T-cell (primary cell): ENCODE data around the gene NEK10. TPM values are rescaled to one million over a fixed set of nuclear protein-coding genes. Genes with fewer than 3 reads are reported as not detected.

Experiments used
- ATAC-seq, 4 experiments: fragments of 200-7000 bp in 3 of 4; fragments of 150-1000 bp in 1 of 4; cut with Tn5 transposase; replicated peaks in 1 of 4; 1 replicate in 3 of 4; 2 replicates in 1 of 4; pipeline ENCODE4 v1.10.0; 2021; ENCODE audit warnings: moderate library complexity in 3 of 4, mild to moderate bottlenecking in 2 of 4, moderate number of reproducible peaks in 1 of 4
- CTCF ChIA-PET, 2 donors: fragments of 300-600 bp; sonication (Branson Sonifier 250); formaldehyde crosslinking; loops; one replicate each; lab custom pipeline; 2022; ENCODE audit warnings: antibody characterized with exemption in 2 of 2; lab: Charles Lee
- POLR2A ChIA-PET, 2 donors: fragments of 300-600 bp; sonication (Branson Sonifier 250); formaldehyde crosslinking; loops; one replicate each; lab custom pipeline; 2022; ENCODE audit warnings: antibody characterized with exemption in 2 of 2; lab: Charles Lee
- DNase-seq, 35 experiments: peaks; one replicate each; pipeline versions ENCODE4 v3.0.0 to v3.0.0-alpha.2; 2013 to 2023
- H3K27ac ChIP-seq: one replicate; pipeline ENCODE4 v1.5.1; 2013; ENCODE audit warnings: low read length
- H3K27me3 ChIP-seq, 2 experiments: replicated peaks in 1 of 2; 1 replicate in 1 of 2; 2 replicates in 1 of 2; pipeline versions ENCODE4 v1.6.1 to v1.7.0; 2013; ENCODE audit warnings: low read length in 1 of 2, mixed read lengths in 1 of 2; ENCODE audit not compliant: control insufficient read depth in 2 of 2, insufficient read depth in 2 of 2; ENCODE audit errors: extremely low read depth in 1 of 2
- H3K36me3 ChIP-seq, 2 donors: 1 replicate in 1 of 2; 2 replicates in 1 of 2; pipeline versions ENCODE4 v1.6.1 to v1.7.0; 2013; ENCODE audit warnings: low read length in 1 of 2; ENCODE audit not compliant: control insufficient read depth in 2 of 2, insufficient read depth in 1 of 2; ENCODE audit errors: extremely low read depth in 1 of 2
- H3K4me1 ChIP-seq, 2 experiments: 1 replicate in 1 of 2; 2 replicates in 1 of 2; pipeline versions ENCODE4 v1.6.1 to v1.7.0; 2013; ENCODE audit warnings: low read length in 2 of 2, mixed read lengths in 1 of 2; ENCODE audit not compliant: insufficient read depth in 2 of 2, control insufficient read depth in 1 of 2; ENCODE audit errors: extremely low read depth in 1 of 2
- H3K4me3 ChIP-seq, 2 donors: 1 replicate in 1 of 2; 2 replicates in 1 of 2; pipeline versions ENCODE4 v1.5.1 to v1.7.0; 2013; ENCODE audit warnings: mild to moderate bottlenecking in 2 of 2, low read length in 1 of 2, moderate library complexity in 1 of 2; ENCODE audit not compliant: control insufficient read depth in 1 of 2; ENCODE audit errors: extremely low read depth in 1 of 2
- H3K9me3 ChIP-seq: 2 replicates; pipeline ENCODE4 v1.7.0; 2013
- H3K27ac Mint-ChIP-seq, 2 donors: one replicate each; pipeline ENCODE4 v1.8.0; 2020 to 2021; ENCODE audit warnings: mild to moderate bottlenecking in 2 of 2, mixed read lengths in 2 of 2
- H3K27me3 Mint-ChIP-seq, 2 donors: one replicate each; pipeline ENCODE4 v1.8.0; 2021 to 2022; ENCODE audit warnings: mixed read lengths in 2 of 2
- H3K36me3 Mint-ChIP-seq: one replicate; pipeline ENCODE4 v1.8.0; 2021; ENCODE audit warnings: mixed read lengths
- H3K4me1 Mint-ChIP-seq, 3 donors: one replicate each; pipeline ENCODE4 v1.8.0; 2020 to 2022; ENCODE audit warnings: mixed read lengths in 3 of 3, mild to moderate bottlenecking in 1 of 3
- H3K4me3 Mint-ChIP-seq, 3 donors: one replicate each; pipeline ENCODE4 v1.8.0; 2020 to 2022; ENCODE audit warnings: mild to moderate bottlenecking in 3 of 3, mixed read lengths in 3 of 3, moderate library complexity in 3 of 3
- H3K9me3 Mint-ChIP-seq, 3 donors: one replicate each; pipeline ENCODE4 v1.8.0; 2020 to 2022; ENCODE audit warnings: mixed read lengths in 3 of 3
- WGBS: methylation state at CpG from one replicate; pipeline ENCODE4 v1.1.5; 2013; ENCODE audit warnings: missing lambda C conversion rate; ENCODE audit not compliant: insufficient coverage; 5-methylcytosine and 5-hydroxymethylcytosine counted together
- total RNA-seq, 35 experiments: library from RNA in 6 of 35; stranded (reverse) in 6 of 35; fragments of 120-200 nt in 1 of 35; gene quantifications; one replicate each; pipeline versions ENCODE4 v1.2.1 to v1.2.4 and lab custom pipeline; 2013 to 2026

Gene NEK10
- total RNA-seq, 5 donors from 2014 or later (not counting 1 experiment from before 2014, with no cell fraction given): 0.73 to 2.2 (median 1.2) TPM

GRCh38 chr3:27253391-27253790, 115.8 kb downstream of the NEK10 start:
- ATAC-seq (no peak), DNase-seq (no peak)
- Histone ChIP-seq H3K27ac (no peak overlapping the region), H3K4me1 (no peaks in the 10 kb centered on the region), H3K9me3 (no peaks in the 10 kb centered on the region), H3K27me3 (no peaks in the 10 kb centered on the region), H3K36me3 (no peaks in the 10 kb centered on the region), H3K4me3 (no peak overlapping the region)
- Mint-ChIP-seq H3K4me1 (no peaks in the 10 kb centered on the region), H3K9me3 (peaks cover 4 to 8% (median 5%) of the 10 kb centered on the region in 3 donors), H3K36me3 (no peaks in the 10 kb centered on the region), H3K4me3 (no peak overlapping the region), H3K27me3 (peaks cover 3 to 8% of the 10 kb centered on the region in 2 donors), H3K27ac (no peak overlapping the region)
- no CpG with 5 or more reads among the region's 1 CpG for WGBS
- ChIA-PET POLR2A (no interaction called here), CTCF (no interaction called here)

DNA sequence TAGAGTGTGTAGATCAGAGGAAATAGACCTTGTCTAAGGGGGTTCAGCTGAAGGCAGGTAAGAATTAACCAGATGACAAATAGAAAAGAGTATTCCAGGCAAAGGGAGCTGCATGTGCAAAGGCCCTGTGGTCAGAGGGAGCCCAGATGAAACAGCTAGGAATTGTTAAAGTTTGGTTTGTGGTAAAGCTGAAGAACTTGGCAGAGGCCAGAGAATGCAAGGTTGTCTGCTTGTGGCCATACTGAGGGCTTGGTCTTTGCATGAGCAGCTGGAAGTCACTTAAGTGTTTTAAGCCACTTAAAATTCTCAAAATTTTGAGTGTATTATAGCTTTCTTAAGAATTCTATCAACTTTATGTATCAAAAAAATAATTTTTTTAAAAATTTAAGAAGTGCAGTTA, 116.5 kb downstream of the NEK10 start:
- Histone ChIP-seq H3K4me1 (no peaks in the 10 kb centered on the region), H3K4me3 (no peak overlapping the region), H3K36me3 (no peaks in the 10 kb centered on the region), H3K27ac (no peak overlapping the region), H3K9me3 (no peaks in the 10 kb centered on the region), H3K27me3 (no peaks in the 10 kb centered on the region)
- Mint-ChIP-seq H3K4me3 (no peak overlapping the region), H3K27me3 (peaks cover 3 to 8% of the 10 kb centered on the region in 2 donors), H3K9me3 (peaks cover 4 to 15% (median 9%) of the 10 kb centered on the region in 3 donors), H3K36me3 (no peaks in the 10 kb centered on the region), H3K27ac (no peak overlapping the region), H3K4me1 (no peaks in the 10 kb centered on the region)
- POLR2A ChIA-PET: no interaction called here
- CTCF ChIA-PET: interaction anchor here in 1 of 2 donors (0.6 kb wide), 1 partner anchor 1921 kb away, joined by 3 read pairs; no protein-coding TSS in a partner anchor
- no peak for ATAC-seq
- DNase-seq: no peak

DNA sequence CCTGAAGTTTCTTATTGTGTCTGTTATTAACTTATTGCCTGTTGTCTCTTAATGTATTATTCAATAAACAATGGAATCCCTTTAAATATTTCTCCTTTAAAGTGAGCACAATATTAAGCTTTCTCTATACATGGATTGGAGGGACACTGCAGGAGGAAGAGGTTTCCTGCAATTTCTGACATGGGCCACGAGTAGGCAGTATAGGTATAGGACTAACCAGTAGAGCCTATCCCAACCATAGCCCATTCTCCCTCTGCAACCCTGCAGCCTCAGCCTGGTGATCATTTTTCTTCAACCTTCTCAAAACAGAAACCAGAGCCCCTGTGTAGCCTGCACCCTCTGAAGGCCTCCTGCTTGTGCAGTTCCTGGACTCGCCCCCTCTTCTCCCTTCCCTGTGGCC, 124.8 kb downstream of the NEK10 start:
- ChIA-PET CTCF (no interaction called here), POLR2A (interaction anchor here in 1 of 2 donors (0.7 kb wide), 1 partner anchor 25 kb away, joined by 3 read pairs; no protein-coding TSS in a partner anchor)
- Histone ChIP-seq H3K27me3 (no peaks in the 10 kb centered on the region), H3K36me3 (no peaks in the 10 kb centered on the region), H3K4me1 (no peaks in the 10 kb centered on the region), H3K9me3 (no peaks in the 10 kb centered on the region), H3K4me3 (no peak overlapping the region), H3K27ac (no peak overlapping the region)
- Mint-ChIP-seq H3K27me3 (no peaks in the 10 kb centered on the region), H3K36me3 (peaks cover 2% of the 10 kb centered on the region), H3K27ac (no peak overlapping the region), H3K4me3 (no peak overlapping the region), H3K4me1 (no peaks in the 10 kb centered on the region), H3K9me3 (peaks cover 2 to 25% (median 9%) of the 10 kb centered on the region in 3 donors)
- WGBS: 60% methylated on average over 1 of the region's 2 CpGs
- ATAC-seq (no peak), DNase-seq (no peak)

- CTCF ChIA-PET: no interaction called here
- no peak overlapping the region for H3K4me3 ChIP-seq
- H3K4me1 ChIP-seq: no peaks in the 10 kb centered on the region
- peaks cover 2% of the 10 kb centered on the region for H3K36me3 Mint-ChIP-seq
- H3K4me3 Mint-ChIP-seq: no peak overlapping the region
- POLR2A ChIA-PET: no interaction called here
- no peaks in the 10 kb centered on the region for H3K27me3 Mint-ChIP-seq
- no peak overlapping the region for H3K27ac Mint-ChIP-seq
- no peaks in the 10 kb centered on the region for H3K27me3 ChIP-seq
- H3K36me3 ChIP-seq: no peaks in the 10 kb centered on the region
- no peak overlapping the region for H3K27ac ChIP-seq
- peaks cover 4% of the 10 kb centered on the region for H3K9me3 ChIP-seq
- ATAC-seq (no peak), DNase-seq (no peak)
- no peaks in the 10 kb centered on the region for H3K4me1 Mint-ChIP-seq
- H3K9me3 Mint-ChIP-seq: peaks cover 15 to 44% (median 30%) of the 10 kb centered on the region in 3 donors
Observed at GRCh38 chr3:27239951-27240350, 129.2 kb downstream of the NEK10 start.

- CTCF ChIA-PET: interaction anchor here in 1 of 2 donors (0.5 kb wide), 1 partner anchor 412 kb away, joined by 3 read pairs; no protein-coding TSS in a partner anchor
- no peak overlapping the region for H3K4me3 ChIP-seq
- POLR2A ChIA-PET: no interaction called here
- no peaks in the 10 kb centered on the region for H3K9me3 ChIP-seq
- H3K4me1 Mint-ChIP-seq: peaks cover under 1 to 2% (median under 1%) of the 10 kb centered on the region in 3 donors
- WGBS: no CpG with 5 or more reads among the region's 2 CpGs
- peaks cover 0 to 4% of the 10 kb centered on the region in 2 donors for H3K27me3 Mint-ChIP-seq
- H3K36me3 Mint-ChIP-seq: no peaks in the 10 kb centered on the region
- H3K9me3 Mint-ChIP-seq: peaks cover 24 to 36% (median 29%) of the 10 kb centered on the region in 3 donors
- no peaks in the 10 kb centered on the region for H3K4me1 ChIP-seq
- no peak overlapping the region for H3K4me3 Mint-ChIP-seq
- no peaks in the 10 kb centered on the region for H3K36me3 ChIP-seq
- DNase-seq (no peak), ATAC-seq (no peak)
- no peak overlapping the region for H3K27ac ChIP-seq
- peaks cover 0 to 3% of the 10 kb centered on the region in 2 experiments for H3K27me3 ChIP-seq
- H3K27ac Mint-ChIP-seq: no peak overlapping the region
Observed at GRCh38 chr3:27228805-27229204, 140.4 kb downstream of the NEK10 start.

DNA sequence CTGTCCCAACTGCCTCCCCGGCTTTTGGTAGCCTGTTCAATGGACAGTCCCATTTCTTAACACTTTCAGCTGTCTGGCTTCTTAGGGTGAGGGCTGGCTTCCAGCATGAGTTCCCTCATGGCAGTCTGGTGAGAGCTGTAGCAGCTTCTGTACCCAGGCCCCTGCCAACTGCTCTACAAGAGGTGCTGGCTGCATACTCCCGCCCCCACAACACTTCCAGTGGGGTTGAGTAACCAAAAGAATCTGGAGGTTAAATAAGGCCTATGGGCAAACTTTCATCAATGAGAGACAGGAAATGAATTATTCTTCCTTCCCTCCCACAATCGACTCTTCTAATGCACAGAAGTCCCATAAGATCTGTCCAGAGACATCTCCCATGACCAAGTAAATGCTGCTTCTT, 145.0 kb downstream of the NEK10 start:
- H3K4me1 Mint-ChIP-seq: peaks cover 9 to 10% (median 9%) of the 10 kb centered on the region in 3 donors

More for the DNA sequence above, 145.0 kb downstream of the NEK10 start:
- peaks cover 0 to 2% (median 0%) of the 10 kb centered on the region in 3 donors for H3K9me3 Mint-ChIP-seq
- H3K9me3 ChIP-seq: no peaks in the 10 kb centered on the region
- H3K4me1 ChIP-seq: peaks cover 0 to 2% of the 10 kb centered on the region in 2 experiments
- no peak overlapping the region for H3K4me3 ChIP-seq
- no peaks in the 10 kb centered on the region for H3K27me3 Mint-ChIP-seq
- H3K4me3 Mint-ChIP-seq: no peak overlapping the region
- ATAC-seq (no peak), DNase-seq (no peak)
- H3K27ac Mint-ChIP-seq: no peak overlapping the region
- no peaks in the 10 kb centered on the region for H3K36me3 ChIP-seq
- ChIA-PET CTCF (no interaction called here), POLR2A (no interaction called here)
- WGBS: 100% methylated on average over 1 of the region's 3 CpGs
- no peak overlapping the region for H3K27ac ChIP-seq
- peaks cover 0 to 3% of the 10 kb centered on the region in 2 experiments for H3K27me3 ChIP-seq
- no peaks in the 10 kb centered on the region for H3K36me3 Mint-ChIP-seq
